ENCODE data around the gene KDM2B.

The KDM2B gene

GRCh38 chr12:121579190-121579791 lies 1.5 kb downstream of the KDM2B start:
- Mint-ChIP-seq H3K9me3 (no peaks in the 10 kb centered on the region), H3K27me3 (no peaks in the 10 kb centered on the region), H3K36me3 (peaks cover 30% of the 10 kb centered on the region), H3K4me1 (peaks cover 59% of the 10 kb centered on the region), H3K27ac (peak overlapping the region; percentile 100), H3K4me3 (peak overlapping the region; percentile 84)
- DNase-seq, result peak; percentile 69
- CTCF ChIA-PET, result interaction anchor here (0.7 to 2.1 kb wide), 10 partner anchors 9 to 105 kb away, joined by 3 to 11 read pairs (median 4); partner anchors contain the start of gene ORAI1

DNA sequence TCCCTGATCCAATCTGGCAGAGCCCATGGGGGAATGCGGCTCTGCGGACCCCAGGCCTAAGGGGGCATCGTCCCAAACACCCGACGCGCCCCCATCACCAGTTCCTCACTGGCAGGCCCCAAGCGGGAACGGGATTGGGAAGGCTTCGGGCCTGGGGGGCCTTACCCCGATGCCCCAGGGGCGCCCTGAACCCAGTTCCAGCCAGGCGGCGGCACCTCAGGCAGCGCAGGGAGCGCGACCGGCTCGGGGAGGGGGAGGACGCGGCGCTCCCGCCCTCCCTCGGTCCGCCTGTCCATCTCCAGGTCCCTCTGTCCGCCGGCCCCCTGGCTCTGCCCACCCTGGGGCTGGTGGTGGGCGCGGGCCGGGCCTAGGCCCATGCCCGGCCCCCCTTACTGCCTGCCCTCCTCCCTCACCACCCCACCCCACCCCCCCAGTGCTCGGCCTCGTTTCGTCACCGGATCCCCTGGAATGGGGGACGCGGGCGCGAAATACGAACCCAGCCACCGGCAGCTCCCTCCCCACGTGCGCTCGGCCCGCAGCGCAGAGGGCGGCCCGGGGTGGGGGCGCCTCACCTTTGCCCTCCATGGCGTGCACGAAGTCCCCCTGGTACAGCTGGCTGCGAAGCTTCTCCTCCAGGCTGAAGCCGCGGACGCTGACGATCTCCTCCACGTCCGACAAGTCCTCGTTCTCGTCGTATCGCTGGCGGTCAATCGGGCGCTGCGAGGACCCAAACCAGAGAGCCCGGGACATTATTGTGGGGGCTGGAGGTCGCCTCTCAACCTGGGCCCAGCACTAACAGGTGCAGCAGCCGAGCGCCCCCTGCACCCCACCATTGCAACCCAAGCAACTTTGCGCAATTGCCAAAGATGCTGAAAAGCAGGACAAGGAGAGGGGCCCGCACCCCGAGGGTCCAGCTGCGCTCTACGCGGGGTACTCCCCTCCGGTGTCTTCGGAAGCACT lies 2.3 kb downstream of the KDM2B start:
- Mint-ChIP-seq H3K4me1 (peaks cover 57% of the 10 kb centered on the region), H3K27ac (peak overlapping the region; percentile 100)
- CTCF ChIA-PET, result interaction anchor here (1.0 to 2.1 kb wide), 8 partner anchors 9 to 106 kb away, joined by 3 to 11 read pairs (median 4); partner anchors contain the start of gene ORAI1

DNA sequence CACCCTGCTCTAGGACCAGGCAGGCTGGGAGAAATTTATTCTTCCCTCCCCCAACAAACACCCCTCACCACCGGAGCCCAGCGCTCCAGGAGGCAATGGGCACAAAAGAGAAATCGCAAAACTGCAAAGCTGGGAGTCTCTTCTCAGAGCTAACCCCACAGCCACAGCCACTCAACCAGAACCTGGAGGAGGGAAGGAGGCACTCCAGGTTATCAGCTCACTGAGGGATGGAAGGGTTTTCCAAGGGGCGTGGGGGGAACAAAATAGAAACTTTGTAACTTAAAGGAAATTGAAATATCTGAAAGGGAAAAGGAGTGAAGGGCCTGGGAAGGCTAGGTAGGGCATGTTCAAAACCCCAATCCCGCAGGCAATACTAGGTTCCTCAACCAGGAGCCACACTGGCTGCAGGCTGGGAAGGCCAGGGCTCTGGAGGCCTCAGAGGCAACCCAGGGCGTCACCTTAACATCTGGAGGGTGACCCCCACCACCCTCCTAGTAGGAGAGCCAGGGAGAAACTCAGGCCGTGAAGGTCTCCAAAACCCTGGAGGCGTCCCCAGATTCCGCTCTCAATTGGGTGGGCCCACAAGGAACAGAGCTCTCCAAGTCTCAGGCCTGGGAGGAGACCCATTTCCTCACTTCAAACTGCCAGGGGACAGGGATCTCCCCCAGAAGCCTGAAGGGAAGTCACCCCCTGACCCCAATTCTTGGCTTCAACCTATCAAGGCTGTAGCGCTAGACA lies 3.2 kb downstream of the KDM2B start:
- Mint-ChIP-seq H3K9me3 (no peaks in the 10 kb centered on the region), H3K27ac (peak overlapping the region; percentile 61)
- CTCF ChIA-PET, result interaction anchor here (0.9 to 1.8 kb wide), 7 partner anchors 8 to 91 kb away, joined by 3 to 5 read pairs (median 4); no protein-coding TSS in a partner anchor

More for the DNA sequence above, 2.3 kb downstream of the KDM2B start:
- Mint-ChIP-seq H3K27me3 (no peaks in the 10 kb centered on the region), H3K36me3 (peaks cover 37% of the 10 kb centered on the region), H3K9me3 (no peaks in the 10 kb centered on the region), H3K4me3 (peak overlapping the region; percentile 84)
- DNase-seq, result peak; percentile 43

DNA sequence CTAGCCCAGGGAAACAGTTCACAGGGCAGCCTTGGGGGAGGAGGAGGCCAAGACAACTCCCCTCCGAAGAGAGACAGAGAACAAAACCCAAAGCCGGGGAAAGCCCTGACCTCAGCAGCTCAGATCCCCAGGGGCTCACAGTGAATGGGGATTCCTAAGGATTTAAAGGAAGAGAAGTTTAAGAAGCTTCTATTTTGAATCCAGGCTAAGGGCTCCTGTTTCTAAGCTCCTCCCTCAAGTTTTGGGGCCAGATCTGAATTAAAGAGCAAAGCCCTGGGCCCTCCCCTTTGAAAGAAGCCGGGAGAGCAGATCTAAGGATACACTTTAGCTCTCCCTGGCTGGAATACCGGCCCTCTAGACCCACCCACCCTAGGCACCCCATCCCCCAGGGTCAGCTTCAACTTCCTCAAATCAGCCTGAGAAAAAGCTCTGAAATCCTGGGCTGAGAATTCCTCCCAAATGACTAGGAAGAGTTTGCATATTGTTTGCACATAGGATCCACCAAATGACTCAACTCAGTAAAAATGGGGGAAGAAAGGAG lies 3.9 kb downstream of the KDM2B start:
- peak overlapping the region; percentile 61 for H3K27ac Mint-ChIP-seq
- peaks cover 43% of the 10 kb centered on the region for H3K4me1 Mint-ChIP-seq
- peaks cover 43% of the 10 kb centered on the region for H3K36me3 Mint-ChIP-seq
- no peak for DNase-seq
- no peaks in the 10 kb centered on the region for H3K27me3 Mint-ChIP-seq
- H3K9me3 Mint-ChIP-seq, result no peaks in the 10 kb centered on the region
- CTCF ChIA-PET, result interaction anchor here (0.9 to 1.7 kb wide), 6 partner anchors 23 to 92 kb away, joined by 3 to 5 read pairs (median 3); no protein-coding TSS in a partner anchor
- H3K4me3 Mint-ChIP-seq, result peak overlapping the region; percentile 59

More for the DNA sequence above, 3.2 kb downstream of the KDM2B start:
- Mint-ChIP-seq H3K27me3 (no peaks in the 10 kb centered on the region), H3K4me3 (peak overlapping the region; percentile 59), H3K4me1 (peaks cover 49% of the 10 kb centered on the region), H3K36me3 (peaks cover 39% of the 10 kb centered on the region)
- no peak for DNase-seq

DNA sequence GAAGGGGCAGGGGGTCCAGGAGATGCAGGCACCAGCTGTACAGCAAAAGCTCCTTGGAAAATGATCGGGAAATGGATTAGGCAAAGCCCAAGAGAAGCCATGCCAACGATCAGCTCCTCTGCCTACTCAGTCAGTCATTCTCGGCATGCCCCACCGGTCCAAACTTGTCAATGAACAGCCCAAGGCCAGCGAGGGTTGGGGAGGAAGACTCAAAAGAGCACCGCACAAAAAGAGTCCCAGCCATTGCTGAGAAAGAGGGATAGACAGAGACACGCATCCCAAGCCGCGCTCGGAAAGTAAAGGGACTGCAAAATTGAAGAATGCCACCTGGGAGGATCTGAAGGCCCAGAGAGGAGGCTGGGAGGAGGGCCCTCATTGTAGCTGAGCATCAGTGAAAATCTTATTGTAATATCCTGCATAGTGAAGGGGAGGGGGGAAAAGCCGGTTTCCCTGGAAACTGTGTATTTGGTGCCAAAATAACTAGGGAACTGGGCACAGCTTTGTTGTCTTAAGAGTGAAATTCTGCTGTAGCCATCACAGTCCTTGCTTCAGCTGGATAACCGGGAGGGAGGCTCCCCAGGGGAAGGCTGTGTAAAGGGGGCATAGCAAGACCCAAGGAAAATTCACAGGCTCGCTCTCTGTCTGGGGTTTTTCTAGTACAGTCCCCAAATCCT lies 4.7 kb downstream of the KDM2B start:
- Mint-ChIP-seq H3K9me3 (no peaks in the 10 kb centered on the region), H3K27ac (no peak overlapping the region), H3K4me3 (no peak overlapping the region), H3K4me1 (peaks cover 35% of the 10 kb centered on the region), H3K27me3 (no peaks in the 10 kb centered on the region), H3K36me3 (peaks cover 46% of the 10 kb centered on the region)
- CTCF ChIA-PET, result interaction anchor here (0.6 to 1.7 kb wide), 6 partner anchors 24 to 97 kb away, joined by 3 to 5 read pairs (median 3); no protein-coding TSS in a partner anchor
- DNase-seq, result no peak

DNA sequence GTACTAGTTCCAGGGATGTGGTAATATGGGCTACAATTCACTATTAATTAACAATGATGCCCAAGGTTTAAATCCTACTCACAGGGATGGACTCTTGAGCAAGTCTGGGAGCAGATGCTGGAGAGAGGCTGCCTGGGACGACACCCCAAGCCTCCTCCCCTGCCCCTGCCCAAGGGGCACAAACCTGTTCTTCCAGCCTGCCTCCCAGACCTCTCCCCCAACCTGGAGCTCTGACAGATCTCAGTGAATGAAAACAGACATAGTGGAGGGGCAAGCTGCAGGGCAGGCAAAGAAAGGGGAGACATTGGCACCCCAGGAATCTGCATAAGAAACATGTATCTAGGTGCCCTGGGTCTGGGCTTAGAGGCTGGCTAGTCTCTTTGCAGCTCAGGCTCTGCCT lies 5.8 kb downstream of the KDM2B start:
- no peak for DNase-seq
- Mint-ChIP-seq H3K27me3 (no peaks in the 10 kb centered on the region), H3K36me3 (peaks cover 55% of the 10 kb centered on the region), H3K4me3 (no peak overlapping the region), H3K9me3 (no peaks in the 10 kb centered on the region), H3K27ac (no peak overlapping the region), H3K4me1 (peaks cover 30% of the 10 kb centered on the region)
- CTCF ChIA-PET, result interaction anchor here (0.8 to 3.2 kb wide), 5 partner anchors 13 to 96 kb away, joined by 3 to 11 read pairs (median 3); no protein-coding TSS in a partner anchor

- Mint-ChIP-seq H3K9me3 (no peaks in the 10 kb centered on the region), H3K27ac (no peak overlapping the region), H3K36me3 (peaks cover 59% of the 10 kb centered on the region), H3K27me3 (no peaks in the 10 kb centered on the region), H3K4me3 (no peak overlapping the region), H3K4me1 (peaks cover 30% of the 10 kb centered on the region)
- CTCF ChIA-PET, result interaction anchor here (0.6 to 3.2 kb wide), 2 partner anchors 21 to 305 kb away, joined by 3 to 11 read pairs; no protein-coding TSS in a partner anchor
- DNase-seq, result no peak
These were observed 6.8 kb downstream of the KDM2B start for GRCh38 chr12:121574025-121574424.

- peaks cover 24% of the 10 kb centered on the region for H3K4me1 Mint-ChIP-seq
- CTCF ChIA-PET, result interaction anchor here (0.9 to 1.3 kb wide), 2 partner anchors 71 to 93 kb away, joined by 3 read pairs; no protein-coding TSS in a partner anchor
- no peaks in the 10 kb centered on the region for H3K27me3 Mint-ChIP-seq
- H3K36me3 Mint-ChIP-seq, result peaks cover 63% of the 10 kb centered on the region
- DNase-seq, result no peak
- H3K9me3 Mint-ChIP-seq, result no peaks in the 10 kb centered on the region
- no peak overlapping the region for H3K4me3 Mint-ChIP-seq
- H3K27ac Mint-ChIP-seq, result no peak overlapping the region
These were observed 8.9 kb downstream of the KDM2B start for GRCh38 chr12:121571920-121572319.

DNA sequence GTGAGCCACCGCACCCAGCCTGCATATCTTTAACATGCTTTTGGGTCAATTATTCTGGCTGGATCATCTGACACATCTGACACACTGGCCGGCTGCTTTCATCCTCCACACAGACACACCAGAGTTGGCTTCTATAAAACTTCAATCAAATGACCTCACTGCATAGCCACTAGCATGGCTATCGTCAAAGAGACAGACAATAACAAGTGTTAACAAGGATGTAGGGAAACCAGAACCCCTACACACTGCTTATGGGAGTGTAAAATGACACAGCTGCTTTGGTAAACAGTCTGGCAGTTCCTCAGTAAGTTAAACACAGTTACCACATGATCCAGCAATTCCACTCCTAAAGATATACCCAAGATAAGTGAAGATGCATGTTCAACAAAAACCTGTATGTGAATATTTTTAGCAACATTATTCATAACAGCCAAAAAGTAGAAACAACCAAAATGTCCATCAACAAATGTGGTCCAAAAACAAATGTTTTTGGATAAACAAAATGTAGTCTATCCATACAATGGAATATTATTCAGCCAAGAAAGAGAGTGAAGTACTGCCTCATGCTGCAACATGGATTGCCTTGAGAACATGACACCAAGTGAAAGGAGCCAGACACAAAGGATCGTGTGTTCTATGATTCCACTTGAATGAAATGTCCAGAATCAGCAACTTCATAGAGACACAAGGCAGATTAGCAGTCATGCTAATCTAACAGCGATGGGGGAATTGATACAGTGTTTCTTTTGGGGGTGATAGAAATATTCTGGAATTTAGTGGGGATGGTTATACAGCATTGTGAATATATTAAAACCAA lies 10.1 kb downstream of the KDM2B start:
- CTCF ChIA-PET, result interaction anchor here (1.0 kb wide), 1 partner anchor 8 kb away, joined by 5 read pairs; no protein-coding TSS in a partner anchor
- Mint-ChIP-seq H3K27ac (no peak overlapping the region), H3K4me1 (peaks cover 14% of the 10 kb centered on the region), H3K36me3 (peaks cover 59% of the 10 kb centered on the region), H3K9me3 (no peaks in the 10 kb centered on the region), H3K27me3 (no peaks in the 10 kb centered on the region), H3K4me3 (no peak overlapping the region)
- no peak for DNase-seq

DNA sequence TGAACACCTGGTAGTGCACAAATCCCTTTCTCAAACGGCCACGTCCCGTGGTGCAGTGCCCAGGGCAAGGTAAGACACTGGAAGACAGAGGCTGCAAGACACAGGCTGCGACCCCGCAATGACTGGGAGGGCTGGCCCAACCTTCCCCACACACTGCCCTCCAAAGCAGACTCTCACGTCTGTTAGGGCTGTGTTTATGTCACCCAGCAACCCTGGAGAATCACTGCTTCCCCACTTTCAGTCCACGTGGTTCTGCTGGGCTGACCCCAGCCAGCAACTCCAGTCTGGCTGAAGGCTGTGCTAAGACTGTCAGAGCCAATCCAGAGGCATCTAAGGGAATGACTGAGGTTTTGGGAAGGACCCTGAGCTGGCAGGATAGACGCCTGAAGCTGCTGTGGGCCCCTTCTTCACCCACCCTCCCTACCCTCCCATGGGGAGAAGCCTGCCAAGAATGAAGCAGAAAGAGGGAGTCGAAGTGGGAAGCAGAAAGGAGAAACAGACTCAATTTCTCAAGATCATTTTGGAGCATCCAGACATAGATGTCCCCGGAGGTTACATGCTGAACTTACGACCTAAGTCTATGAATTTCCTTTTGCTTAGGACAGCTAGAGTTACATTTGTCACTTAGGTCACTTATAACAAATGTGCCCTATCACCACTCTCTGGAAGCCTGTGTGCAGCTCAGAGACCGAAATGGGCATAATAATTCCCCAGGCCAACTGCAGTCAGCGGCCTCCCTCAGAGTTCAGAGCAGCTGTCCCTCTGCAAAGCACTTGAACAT lies 11.7 kb downstream of the KDM2B start:
- H3K4me3 Mint-ChIP-seq, result no peak overlapping the region
- CTCF ChIA-PET, result interaction anchor here (1.0 kb wide), 1 partner anchor 9 kb away, joined by 5 read pairs; no protein-coding TSS in a partner anchor
- peaks cover 10% of the 10 kb centered on the region for H3K4me1 Mint-ChIP-seq
- H3K27me3 Mint-ChIP-seq, result no peaks in the 10 kb centered on the region
- H3K9me3 Mint-ChIP-seq, result no peaks in the 10 kb centered on the region
- H3K27ac Mint-ChIP-seq, result no peak overlapping the region
- H3K36me3 Mint-ChIP-seq, result peaks cover 47% of the 10 kb centered on the region
- no peak for DNase-seq

DNA sequence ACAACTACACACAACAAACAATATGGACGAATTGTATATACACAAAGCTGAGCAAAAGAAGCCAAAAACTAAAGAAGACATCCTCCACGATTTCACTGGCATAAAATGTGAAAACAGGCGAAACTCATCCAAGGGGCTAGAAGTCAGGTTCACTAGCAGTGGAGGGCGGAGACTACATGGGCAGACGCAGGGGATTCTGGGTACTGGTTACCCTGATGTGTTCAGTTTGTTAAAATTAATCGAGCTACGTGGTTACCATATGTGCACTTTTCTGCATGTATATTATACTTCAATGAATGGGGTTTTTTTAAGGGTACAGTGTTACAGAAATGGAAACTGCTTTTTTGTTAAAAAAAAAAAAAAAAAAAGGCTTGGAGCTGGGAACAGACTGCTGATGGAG lies 12.3 kb downstream of the KDM2B start:
- H3K27ac Mint-ChIP-seq, result no peak overlapping the region
- no peaks in the 10 kb centered on the region for H3K9me3 Mint-ChIP-seq
- H3K4me1 Mint-ChIP-seq, result peaks cover 7% of the 10 kb centered on the region
- CTCF ChIA-PET, result interaction anchor here (0.5 kb wide), 1 partner anchor 380 kb away, joined by 4 read pairs; no protein-coding TSS in a partner anchor
- H3K36me3 Mint-ChIP-seq, result peaks cover 44% of the 10 kb centered on the region
- H3K4me3 Mint-ChIP-seq, result no peak overlapping the region
- no peaks in the 10 kb centered on the region for H3K27me3 Mint-ChIP-seq
- DNase-seq, result no peak

All from activated naive CD4-positive, alpha-beta T cell treated with anti-CD3 and anti-CD28 coated beads, Interleukin-2, amount 10 ng/mL, durations not matched to agents 7 days and 5 days (primary cell).